Cardiac fibroblast (primary cell): Measurements from ENCODE around the gene C4orf50.

ENCODE experiments used
- DNase-seq, 2 donors: peaks; one replicate each; pipeline versions ENCODE4 v3.0.0 to v3.0.0-alpha.2; 2010; ENCODE audit warnings: low read depth in 2 of 2
- H3K4me3 ChIP-seq, 2 donors: replicated peaks in 1 of 2; 1 replicate in 1 of 2; 2 replicates in 1 of 2; pipeline ENCODE4 v1.5.1; 2011; ENCODE audit warnings: low read depth in 2 of 2, low read length in 2 of 2, mild to moderate bottlenecking in 2 of 2, moderate library complexity in 1 of 2
- TF ChIP-seq, protein P1 (sequence below): IDR thresholded peaks from one replicate; pipeline ENCODE4 v1.5.1; 2011; ENCODE audit warnings: low read depth, mild to moderate bottlenecking, low read length, inconsistent platforms

Gene C4orf50

DNA sequence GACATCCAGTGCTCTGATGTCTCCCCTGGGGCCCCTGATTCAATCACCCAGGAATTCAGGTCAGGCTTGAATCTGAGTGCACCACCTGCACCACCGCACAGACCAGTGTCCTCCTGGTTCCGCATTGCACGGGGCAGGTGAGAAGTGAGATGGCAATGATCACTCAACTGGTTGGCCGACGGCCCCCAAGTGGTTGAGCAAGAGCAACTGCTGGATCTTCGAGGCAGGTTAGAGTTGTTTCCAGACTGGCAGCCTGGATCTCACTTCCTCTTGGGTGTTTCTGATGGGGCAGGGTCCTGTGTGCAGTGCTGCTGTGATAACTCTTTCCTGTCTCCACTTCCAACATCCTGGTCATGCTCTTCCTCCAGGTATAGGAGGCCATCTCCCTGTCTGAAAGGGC lies 50.4 kb downstream of the C4orf50 start:
- TF ChIP-seq, protein P1, sequence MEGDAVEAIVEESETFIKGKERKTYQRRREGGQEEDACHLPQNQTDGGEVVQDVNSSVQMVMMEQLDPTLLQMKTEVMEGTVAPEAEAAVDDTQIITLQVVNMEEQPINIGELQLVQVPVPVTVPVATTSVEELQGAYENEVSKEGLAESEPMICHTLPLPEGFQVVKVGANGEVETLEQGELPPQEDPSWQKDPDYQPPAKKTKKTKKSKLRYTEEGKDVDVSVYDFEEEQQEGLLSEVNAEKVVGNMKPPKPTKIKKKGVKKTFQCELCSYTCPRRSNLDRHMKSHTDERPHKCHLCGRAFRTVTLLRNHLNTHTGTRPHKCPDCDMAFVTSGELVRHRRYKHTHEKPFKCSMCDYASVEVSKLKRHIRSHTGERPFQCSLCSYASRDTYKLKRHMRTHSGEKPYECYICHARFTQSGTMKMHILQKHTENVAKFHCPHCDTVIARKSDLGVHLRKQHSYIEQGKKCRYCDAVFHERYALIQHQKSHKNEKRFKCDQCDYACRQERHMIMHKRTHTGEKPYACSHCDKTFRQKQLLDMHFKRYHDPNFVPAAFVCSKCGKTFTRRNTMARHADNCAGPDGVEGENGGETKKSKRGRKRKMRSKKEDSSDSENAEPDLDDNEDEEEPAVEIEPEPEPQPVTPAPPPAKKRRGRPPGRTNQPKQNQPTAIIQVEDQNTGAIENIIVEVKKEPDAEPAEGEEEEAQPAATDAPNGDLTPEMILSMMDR, result no peak
- no peak for DNase-seq

DNA sequence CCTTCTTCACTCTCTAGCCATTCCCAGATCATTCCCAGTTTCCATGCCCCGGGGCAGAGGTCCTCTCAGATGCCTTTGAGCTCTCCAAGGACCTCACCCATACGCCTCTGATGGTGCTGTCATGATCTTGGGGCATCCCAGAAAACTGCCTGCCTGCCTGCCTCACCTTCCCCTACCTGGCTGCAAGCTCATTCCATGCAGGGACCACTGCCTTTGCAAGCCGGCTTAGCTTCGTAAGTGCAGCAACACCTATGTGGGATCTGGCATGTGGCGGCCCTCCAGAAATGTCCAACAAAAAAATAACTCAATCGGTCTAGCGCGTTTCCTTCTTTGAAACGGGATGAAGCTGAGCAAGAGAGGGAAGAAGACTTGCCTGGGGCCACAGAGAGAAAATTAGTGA lies 53.0 kb downstream of the C4orf50 start:
- TF ChIP-seq, protein P1, result no peak
- H3K4me3 ChIP-seq, result no peak overlapping the region
- no peak for DNase-seq

More for the DNA sequence above, 50.4 kb downstream of the C4orf50 start:
- H3K4me3 ChIP-seq, result no peak overlapping the region

DNA sequence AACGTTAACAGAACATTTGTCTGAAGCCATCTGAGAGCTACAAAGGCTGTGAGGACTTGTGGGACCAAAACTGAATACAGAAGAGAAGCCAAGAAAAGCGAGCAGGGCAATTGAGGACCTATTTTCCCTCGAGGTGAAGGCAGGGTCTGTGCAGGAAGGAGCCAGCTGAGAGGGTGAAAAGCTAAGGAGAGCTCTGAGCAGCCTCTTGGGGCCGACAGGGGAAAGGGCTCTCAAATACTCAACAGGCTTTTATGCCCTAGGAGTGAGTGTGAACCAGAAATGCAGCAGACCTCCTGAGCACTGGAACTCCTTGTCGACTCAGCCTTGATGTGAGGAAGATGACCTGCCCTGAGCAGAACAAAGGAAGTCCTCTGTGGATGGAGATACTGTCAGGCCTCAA lies 54.2 kb downstream of the C4orf50 start:
- DNase-seq, result no peak
- TF ChIP-seq, protein P1, result no peak
- H3K4me3 ChIP-seq, result no peak overlapping the region

DNA sequence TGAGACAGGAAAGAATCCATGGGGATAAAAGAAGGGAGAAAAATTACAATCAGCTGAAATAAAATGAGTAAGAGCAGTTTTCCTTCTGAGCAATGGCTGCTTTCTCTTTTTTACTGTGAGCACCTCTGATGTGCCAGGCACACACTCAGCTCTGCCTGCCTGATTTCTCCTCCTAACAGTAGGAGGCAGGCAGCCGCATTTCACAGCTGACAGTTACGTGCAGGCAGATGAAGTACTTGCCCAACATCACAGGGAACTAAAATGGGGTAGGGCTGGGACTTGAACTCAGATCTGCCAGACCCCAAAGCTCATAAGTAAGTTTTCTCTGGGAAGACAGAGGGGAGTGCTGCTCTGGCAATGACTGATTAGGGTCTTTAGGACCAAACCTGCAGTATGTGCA lies 54.6 kb downstream of the C4orf50 start:
- DNase-seq, result no peak
- TF ChIP-seq, protein P1, result no peak
- H3K4me3 ChIP-seq, result no peak overlapping the region

DNA sequence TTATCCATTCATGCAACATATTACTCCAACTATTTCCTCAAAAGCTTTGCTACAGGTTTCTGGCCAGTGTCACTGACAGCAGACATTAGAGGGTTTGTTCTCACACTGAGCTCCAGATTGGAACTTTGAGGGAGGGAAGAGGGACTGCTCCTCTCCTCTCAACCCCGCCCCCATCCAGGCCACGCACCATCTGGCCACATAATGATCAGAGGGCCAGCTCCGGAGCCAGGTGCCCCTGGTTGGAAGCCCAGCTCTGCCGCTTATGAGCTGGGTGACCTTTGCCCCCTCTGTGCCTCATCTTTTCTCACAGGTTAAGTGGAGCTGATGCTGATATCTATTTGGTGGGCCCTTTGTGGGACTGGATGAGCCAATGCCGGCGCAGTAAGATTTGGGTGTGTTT lies 55.8 kb downstream of the C4orf50 start:
- no peak for DNase-seq
- H3K4me3 ChIP-seq, result no peak overlapping the region

DNA sequence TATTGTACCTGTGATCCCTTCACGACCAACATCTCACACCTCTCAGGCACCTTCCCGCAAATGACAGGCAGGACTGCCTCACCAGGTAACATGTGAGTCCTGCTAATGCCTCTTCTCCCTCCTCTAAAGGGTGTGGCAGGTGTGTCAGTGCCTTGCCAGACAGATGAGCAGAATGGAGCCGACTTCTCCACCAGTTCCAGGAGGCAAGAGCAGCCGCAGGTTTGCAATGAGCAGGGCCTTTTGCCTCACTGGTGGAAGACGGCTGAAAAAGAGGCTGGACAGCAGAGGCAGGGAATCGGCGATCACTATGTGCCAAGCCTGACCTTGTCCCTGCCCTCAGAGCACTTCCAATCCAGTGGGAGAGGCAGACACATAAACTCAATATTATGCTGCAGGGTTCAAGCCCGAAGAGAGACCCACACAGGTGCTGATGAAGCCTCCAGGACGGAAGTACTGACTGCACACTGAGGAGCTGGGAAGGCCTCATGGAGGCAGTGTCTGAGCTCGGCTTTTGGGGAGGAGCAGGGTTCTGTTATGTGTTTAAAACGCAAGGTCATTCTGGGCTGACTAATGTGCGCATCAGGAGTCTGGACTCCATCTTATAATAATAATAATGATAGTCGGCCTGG lies 57.9 kb downstream of the C4orf50 start:
- TF ChIP-seq, protein P1, result no peak
- no peak overlapping the region for H3K4me3 ChIP-seq
- DNase-seq, result no peak

More for the DNA sequence above, 55.8 kb downstream of the C4orf50 start:
- TF ChIP-seq, protein P1, result no peak
